ENCODE results near the gene MKNK1.

Gene MKNK1

DNA sequence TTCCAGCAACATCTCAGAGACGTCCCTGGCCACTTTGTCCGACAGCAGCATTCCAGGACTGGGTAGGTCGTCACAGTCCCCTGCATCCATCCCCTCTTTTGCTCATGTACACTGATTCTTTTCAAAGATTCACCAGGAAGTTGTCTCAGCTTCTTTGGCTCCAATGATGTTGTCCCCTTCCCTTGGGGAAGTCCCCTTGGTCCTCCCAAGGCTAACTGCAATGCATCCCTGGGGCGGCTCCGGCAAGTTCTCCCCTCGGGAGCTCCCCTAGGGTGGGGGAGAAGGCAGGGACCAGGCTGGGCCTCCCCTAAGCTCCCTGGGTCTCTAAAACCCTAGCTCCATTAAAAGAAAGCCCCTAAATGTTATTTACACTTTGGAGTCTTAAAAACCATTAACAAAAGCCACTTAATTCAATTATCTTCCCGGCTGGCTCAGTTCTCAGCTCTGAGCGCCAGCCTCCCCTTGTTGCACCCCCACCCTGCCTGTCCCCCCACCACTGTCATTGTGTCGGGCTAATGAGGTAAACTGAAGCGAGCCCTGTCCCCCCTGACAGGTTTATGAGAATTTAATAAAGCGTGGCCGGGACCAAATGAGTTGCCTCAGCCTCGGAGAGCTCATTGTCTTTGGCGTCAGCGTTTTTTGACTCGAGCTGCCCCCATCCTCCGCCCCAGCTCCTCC, 77.9 kb downstream of the MKNK1 start:
- Mint-ChIP-seq H3K4me1 (ENCODE audit: low read depth) (peaks cover 22% of the 10 kb centered on the region), H3K9me3 (no peaks in the 10 kb centered on the region), H3K36me3 (ENCODE audit: low read depth) (no peaks in the 10 kb centered on the region), H3K27ac (no peak overlapping the region), H3K27me3 (ENCODE audit: low read depth) (peaks cover 12% of the 10 kb centered on the region), H3K4me3 (no peak overlapping the region)
- DNase-seq (ENCODE audit: low spot score): no peak

DNA sequence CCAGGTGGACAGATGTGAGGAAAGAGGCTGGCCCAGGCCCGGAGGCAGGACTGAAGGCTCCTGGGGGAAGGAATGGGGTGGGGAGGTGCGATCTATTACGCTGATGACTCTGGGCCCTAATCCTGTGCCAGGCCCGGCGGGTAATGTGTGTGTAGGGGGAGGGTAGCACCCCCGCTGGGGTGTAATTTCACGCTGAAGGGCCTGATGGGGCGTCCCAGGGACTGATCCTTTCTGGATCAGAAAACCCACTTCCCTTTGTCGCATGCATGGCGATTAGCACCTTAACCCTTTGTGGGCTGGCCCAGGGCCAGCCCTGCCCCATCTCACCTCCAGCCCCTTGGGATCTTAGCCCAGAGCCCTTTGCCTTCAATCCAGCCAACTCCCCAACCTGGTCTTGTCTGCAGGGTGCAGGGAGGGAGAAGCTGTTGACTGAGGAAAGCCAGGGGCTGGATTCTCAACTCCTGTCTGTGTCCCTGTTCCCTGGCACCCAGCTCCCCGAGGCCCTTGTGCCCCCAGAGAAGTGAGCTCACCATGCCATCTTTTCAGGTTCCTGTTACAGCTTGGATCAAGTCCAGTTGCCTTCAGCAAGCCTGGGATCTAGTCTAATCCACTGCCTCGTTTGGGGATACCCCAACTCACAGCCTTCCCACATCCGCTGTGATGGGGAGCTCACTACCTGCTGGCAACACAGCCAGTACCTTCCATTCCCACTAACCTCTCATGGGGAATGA, 78.7 kb downstream of the MKNK1 start:
- no peak for DNase-seq (ENCODE audit: low spot score)
- no peak overlapping the region for H3K4me3 Mint-ChIP-seq
- peaks cover 22% of the 10 kb centered on the region for H3K4me1 Mint-ChIP-seq (ENCODE audit: low read depth)
- H3K9me3 Mint-ChIP-seq: no peaks in the 10 kb centered on the region
- H3K27me3 Mint-ChIP-seq (ENCODE audit: low read depth): peaks cover 12% of the 10 kb centered on the region
- H3K27ac Mint-ChIP-seq: no peak overlapping the region
- no peaks in the 10 kb centered on the region for H3K36me3 Mint-ChIP-seq (ENCODE audit: low read depth)

DNA sequence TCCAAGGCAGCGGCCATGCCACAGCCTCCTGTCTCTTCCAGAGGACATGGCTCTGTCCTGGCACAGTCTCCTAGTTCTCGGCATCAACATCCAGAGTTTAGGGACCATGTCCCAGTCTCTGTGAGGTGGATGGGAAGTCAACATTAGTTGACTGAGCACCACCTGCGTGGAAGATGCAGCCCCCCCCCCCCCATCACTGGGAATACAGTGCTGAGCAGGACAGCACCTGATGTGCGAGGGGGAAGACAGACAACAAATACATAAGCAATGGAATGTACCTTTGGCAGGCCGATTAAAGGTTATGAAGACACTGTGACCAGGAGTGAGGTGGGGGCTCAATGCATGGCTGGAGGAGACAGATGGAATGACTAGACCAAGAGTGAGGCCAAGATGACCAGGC, 79.2 kb downstream of the MKNK1 start:
- Mint-ChIP-seq H3K9me3 (no peaks in the 10 kb centered on the region), H3K4me1 (ENCODE audit: low read depth) (peaks cover 22% of the 10 kb centered on the region), H3K36me3 (ENCODE audit: low read depth) (no peaks in the 10 kb centered on the region), H3K27me3 (ENCODE audit: low read depth) (peaks cover 12% of the 10 kb centered on the region), H3K27ac (no peak overlapping the region), H3K4me3 (no peak overlapping the region)
- DNase-seq (ENCODE audit: low spot score): no peak

DNA sequence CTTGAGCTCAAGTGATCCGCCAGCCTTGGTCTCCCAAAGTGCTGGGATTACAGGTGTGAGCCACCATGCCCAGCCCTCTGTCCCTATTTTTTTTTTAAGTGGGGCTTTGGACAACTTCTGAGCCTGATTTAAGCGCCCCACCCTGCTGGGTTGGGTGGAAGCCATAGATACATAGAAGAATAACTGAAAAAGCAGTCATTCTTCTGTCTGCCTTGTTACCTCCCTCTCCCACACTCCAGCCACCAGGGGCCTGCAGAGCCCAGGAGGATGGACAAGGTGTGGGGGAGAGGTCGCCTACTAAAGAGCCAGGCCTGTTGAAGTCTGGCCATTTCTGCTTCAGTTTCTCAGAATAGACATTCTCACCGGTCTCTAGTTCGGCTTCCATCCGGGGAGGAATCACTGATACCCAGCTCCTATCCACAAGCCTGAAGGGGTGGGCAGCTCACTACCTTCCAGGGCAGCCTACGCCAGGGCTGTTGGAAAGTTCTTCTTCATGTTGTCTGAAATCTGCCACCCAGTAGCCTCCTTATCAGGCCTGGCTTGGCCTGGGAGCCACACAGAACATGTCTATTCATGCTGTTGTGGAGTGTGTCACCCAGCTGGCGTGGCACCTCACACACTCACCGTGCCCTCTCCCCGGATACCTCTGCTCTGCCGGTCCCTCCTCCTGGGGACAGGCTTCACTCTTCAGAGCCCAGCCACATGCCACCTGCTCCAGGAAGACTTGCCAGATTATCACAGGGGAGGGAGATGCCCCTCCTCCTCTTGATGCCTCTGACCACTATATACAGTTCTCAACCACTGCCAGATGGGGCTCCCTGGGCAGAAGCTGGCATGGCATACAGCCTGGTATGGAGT, 80.3 kb downstream of the MKNK1 start:
- no peaks in the 10 kb centered on the region for H3K36me3 Mint-ChIP-seq (ENCODE audit: low read depth)
- H3K9me3 Mint-ChIP-seq: no peaks in the 10 kb centered on the region
- no peak overlapping the region for H3K4me3 Mint-ChIP-seq
- H3K27ac Mint-ChIP-seq: no peak overlapping the region
- H3K27me3 Mint-ChIP-seq (ENCODE audit: low read depth): peaks cover 6% of the 10 kb centered on the region
- peaks cover 16% of the 10 kb centered on the region for H3K4me1 Mint-ChIP-seq (ENCODE audit: low read depth)
- no peak for DNase-seq (ENCODE audit: low spot score)

DNA sequence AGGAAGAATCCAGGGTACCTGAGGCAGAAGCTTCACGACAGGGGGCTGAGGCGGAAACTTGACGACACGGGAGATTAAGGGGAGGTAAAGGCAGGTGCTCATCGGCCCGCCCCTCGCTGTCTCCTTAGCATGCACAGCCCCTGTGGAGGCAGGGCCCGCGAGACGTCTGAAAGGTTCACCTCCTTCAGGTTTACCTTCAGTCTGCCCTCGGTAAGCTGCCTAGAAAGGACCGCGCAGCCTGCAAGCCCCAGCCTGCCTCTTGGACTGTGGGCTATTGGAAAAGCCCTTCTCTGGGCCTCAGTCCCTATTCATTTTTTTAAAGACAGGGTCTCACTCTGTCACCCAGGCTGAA, 81.1 kb downstream of the MKNK1 start:
- H3K4me1 Mint-ChIP-seq (ENCODE audit: low read depth): peaks cover 12% of the 10 kb centered on the region
- H3K4me3 Mint-ChIP-seq: no peak overlapping the region
- H3K36me3 Mint-ChIP-seq (ENCODE audit: low read depth): no peaks in the 10 kb centered on the region
- DNase-seq (ENCODE audit: low spot score): no peak
- peaks cover 10% of the 10 kb centered on the region for H3K27me3 Mint-ChIP-seq (ENCODE audit: low read depth)
- H3K9me3 Mint-ChIP-seq: no peaks in the 10 kb centered on the region
- no peak overlapping the region for H3K27ac Mint-ChIP-seq

DNA sequence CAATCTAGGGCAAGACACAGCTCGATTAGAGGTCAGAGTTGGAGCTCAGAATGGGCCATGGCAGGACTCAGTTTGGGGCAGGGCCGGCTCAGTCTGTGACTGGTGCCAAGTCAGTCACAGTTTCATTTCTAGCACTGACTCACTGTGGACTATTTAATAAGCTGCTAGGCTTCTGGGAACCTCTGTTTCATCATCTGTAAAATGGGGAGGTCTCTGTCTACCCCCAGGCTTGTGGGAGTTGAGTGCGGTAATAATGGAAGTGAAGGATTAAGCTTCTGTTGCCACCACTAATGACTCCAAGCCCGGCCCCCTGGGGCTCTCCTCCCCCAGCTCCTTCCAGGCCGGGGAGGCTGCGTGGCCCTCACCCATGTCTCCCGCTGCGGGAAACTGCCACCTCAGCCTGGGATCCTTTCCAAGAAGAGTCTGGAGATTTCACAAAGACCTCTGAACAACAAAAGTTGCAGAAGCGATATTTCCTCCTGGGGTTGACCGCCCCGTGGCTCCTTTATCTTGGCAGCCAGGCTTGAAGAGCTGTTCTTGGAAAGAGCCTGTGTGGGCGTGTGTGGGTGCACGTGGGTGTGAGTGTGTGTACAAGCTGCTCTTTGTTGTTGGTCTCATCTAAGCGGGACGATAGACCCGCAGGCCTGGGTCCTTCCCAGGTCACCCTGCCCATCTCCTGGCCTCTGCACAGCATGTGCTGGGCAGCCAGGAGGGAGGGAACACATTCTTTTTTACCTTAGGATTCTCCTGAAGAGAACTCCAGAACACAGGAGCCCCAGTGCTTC, 81.7 kb downstream of the MKNK1 start:
- Mint-ChIP-seq H3K27me3 (ENCODE audit: low read depth) (peaks cover 15% of the 10 kb centered on the region), H3K36me3 (ENCODE audit: low read depth) (no peaks in the 10 kb centered on the region), H3K27ac (no peak overlapping the region), H3K4me1 (ENCODE audit: low read depth) (peaks cover 12% of the 10 kb centered on the region), H3K9me3 (no peaks in the 10 kb centered on the region), H3K4me3 (no peak overlapping the region)
- DNase-seq (ENCODE audit: low spot score): peak; percentile 42

DNA sequence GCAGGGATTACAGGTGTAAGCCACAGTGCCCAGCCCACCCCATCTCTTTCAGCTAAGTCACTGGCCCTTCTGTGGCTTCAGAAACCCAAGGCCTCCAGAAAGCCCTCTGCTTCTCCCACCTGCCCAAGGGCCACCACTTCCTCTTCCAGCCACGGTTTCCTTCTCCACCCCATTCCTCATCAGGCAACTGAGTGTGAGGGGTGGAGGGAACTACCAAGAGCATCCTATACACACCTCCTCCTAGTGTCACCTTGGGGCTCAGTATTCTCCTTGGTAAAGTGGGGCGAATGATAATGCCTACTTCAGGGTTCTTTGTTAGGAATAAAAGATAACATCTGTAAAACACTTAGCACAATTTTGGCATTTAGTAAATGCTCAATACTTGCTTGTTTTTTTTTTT, 82.7 kb downstream of the MKNK1 start:
- Mint-ChIP-seq H3K4me3 (no peak overlapping the region), H3K27me3 (ENCODE audit: low read depth) (peaks cover 22% of the 10 kb centered on the region), H3K4me1 (ENCODE audit: low read depth) (peaks cover 12% of the 10 kb centered on the region), H3K27ac (no peak overlapping the region), H3K36me3 (ENCODE audit: low read depth) (no peaks in the 10 kb centered on the region), H3K9me3 (no peaks in the 10 kb centered on the region)
- no peak for DNase-seq (ENCODE audit: low spot score)

DNA sequence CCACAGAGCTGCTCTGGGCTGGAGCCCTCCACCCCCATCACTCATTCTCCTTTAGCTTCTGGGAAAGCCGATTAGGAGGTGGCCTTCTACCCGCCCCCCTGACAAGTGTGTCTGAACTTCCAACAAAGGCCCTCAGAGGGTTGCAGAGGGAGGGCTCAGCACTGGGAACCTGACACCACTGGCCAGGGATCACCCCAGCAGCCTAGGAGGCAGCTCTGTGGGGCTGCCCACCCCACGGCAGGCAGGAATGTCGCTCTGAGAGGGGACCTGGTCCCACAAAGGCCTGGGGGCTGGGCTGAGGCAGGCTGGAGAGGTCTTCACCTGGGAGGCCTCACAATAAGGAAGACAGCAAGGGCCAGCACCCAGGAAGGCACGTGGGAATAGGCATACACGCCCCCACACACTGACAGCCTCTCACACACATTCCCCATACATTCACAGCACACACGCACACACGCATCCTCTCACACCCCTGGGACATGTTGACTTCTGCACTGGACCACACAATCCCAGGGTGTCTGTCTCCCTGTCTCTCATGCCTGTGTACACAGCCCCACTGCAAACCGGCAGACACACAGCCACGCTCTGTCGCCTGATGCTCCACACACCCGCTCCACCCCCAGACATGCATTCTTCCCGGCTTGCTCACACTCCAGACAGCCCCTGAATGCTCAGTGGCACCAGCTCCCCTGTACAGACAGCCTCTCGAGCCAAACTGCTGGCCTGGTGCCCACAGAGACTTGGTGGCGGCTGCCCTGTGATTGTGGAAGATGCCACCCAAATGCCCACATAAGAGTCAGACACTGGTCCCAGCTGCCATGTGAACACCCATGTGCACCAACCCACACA, 83.8 kb downstream of the MKNK1 start:
- H3K27ac Mint-ChIP-seq: no peak overlapping the region
- no peaks in the 10 kb centered on the region for H3K36me3 Mint-ChIP-seq (ENCODE audit: low read depth)
- no peak overlapping the region for H3K4me3 Mint-ChIP-seq
- no peaks in the 10 kb centered on the region for H3K9me3 Mint-ChIP-seq
- H3K4me1 Mint-ChIP-seq (ENCODE audit: low read depth): peaks cover 12% of the 10 kb centered on the region
- peaks cover 23% of the 10 kb centered on the region for H3K27me3 Mint-ChIP-seq (ENCODE audit: low read depth)
- no peak for DNase-seq (ENCODE audit: low spot score)

DNA sequence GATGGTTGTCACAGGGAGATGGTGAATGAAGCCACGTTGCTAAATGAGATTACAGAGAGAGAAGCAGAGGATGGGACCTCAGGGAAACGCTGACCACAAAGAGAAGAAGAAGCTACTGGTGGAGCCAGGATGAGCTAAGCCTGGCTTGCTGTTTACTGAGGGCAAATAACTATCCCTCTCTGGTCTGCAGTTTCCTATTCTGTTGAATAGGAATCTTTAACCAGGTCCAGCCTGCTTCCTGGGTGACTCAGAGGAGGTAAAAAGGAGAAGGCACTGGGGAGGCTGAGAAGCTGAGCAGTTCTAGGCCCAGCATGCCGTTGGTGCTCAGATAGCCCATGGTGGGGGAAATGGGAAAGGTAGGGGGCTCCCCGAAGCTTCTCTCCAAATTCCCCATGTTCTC, 84.9 kb downstream of the MKNK1 start:
- peaks cover 12% of the 10 kb centered on the region for H3K4me1 Mint-ChIP-seq (ENCODE audit: low read depth)
- peaks cover 25% of the 10 kb centered on the region for H3K27me3 Mint-ChIP-seq (ENCODE audit: low read depth)
- no peak for DNase-seq (ENCODE audit: low spot score)
- H3K36me3 Mint-ChIP-seq (ENCODE audit: low read depth): no peaks in the 10 kb centered on the region
- H3K9me3 Mint-ChIP-seq: no peaks in the 10 kb centered on the region
- no peak overlapping the region for H3K4me3 Mint-ChIP-seq
- H3K27ac Mint-ChIP-seq: no peak overlapping the region

DNA sequence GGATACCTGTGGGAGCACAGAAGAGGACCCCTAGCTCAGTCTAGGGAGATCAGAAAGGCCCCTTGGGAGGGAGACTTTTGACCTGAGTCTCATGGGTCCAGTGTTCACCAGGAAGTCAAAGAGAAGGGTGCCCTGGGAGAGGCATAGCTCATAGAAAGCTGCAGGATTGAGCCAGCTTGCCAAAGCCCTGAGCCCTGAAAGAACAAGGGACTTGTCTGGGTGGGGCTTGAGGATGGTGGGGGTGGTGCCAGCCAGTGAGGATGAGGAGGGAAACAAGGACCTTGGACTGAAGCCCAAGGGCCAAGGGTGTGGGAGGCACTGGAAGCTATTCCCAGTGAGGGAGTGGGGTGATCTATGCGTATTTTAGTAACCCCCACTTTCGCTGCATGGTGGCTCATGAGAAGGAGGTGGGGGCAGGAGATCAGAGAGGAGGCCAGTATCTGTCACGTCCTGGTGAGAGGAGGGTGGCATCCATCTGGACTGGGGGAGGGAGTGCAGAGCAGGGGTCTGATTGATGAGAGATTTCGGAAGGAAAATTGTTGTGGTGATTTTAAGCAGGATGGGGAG, 86.1 kb downstream of the MKNK1 start:
- Mint-ChIP-seq H3K4me3 (no peak overlapping the region), H3K36me3 (ENCODE audit: low read depth) (no peaks in the 10 kb centered on the region), H3K9me3 (no peaks in the 10 kb centered on the region), H3K4me1 (ENCODE audit: low read depth) (peaks cover 13% of the 10 kb centered on the region), H3K27ac (no peak overlapping the region), H3K27me3 (ENCODE audit: low read depth) (peaks cover 26% of the 10 kb centered on the region)
- no peak for DNase-seq (ENCODE audit: low spot score)

DNA sequence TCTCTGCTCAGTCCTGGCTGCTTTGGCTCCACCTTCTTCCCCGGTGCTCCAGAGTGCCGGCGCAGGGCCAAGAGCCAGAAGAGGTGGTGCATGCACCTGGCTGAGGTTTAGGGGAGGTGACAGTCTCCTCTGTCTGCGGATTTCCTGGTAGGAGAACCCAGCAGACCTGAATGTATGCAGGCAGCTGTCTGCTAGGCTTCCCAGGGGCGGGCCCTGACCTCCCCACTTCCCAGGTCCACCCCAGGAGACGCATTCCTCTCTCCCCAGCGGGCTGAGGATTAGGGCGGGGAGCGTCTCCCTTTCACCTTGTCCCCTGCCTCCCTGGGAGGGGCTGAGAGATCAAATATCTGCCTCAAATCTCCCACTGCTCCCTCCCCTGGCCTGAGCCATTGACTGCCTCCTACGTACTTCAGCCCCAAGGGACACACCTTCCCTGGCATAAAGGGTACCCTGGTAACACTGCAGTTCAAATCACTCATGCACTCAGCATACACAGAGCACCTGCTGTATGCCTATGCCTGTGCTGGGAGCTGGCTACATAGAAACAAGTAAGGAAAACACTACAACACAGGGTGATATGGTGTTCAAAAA, 87.0 kb downstream of the MKNK1 start:
- H3K27me3 Mint-ChIP-seq (ENCODE audit: low read depth): peaks cover 28% of the 10 kb centered on the region
- H3K36me3 Mint-ChIP-seq (ENCODE audit: low read depth): no peaks in the 10 kb centered on the region
- no peaks in the 10 kb centered on the region for H3K9me3 Mint-ChIP-seq
- no peak overlapping the region for H3K4me3 Mint-ChIP-seq
- DNase-seq (ENCODE audit: low spot score): no peak
- peaks cover 9% of the 10 kb centered on the region for H3K4me1 Mint-ChIP-seq (ENCODE audit: low read depth)
- no peak overlapping the region for H3K27ac Mint-ChIP-seq

DNA sequence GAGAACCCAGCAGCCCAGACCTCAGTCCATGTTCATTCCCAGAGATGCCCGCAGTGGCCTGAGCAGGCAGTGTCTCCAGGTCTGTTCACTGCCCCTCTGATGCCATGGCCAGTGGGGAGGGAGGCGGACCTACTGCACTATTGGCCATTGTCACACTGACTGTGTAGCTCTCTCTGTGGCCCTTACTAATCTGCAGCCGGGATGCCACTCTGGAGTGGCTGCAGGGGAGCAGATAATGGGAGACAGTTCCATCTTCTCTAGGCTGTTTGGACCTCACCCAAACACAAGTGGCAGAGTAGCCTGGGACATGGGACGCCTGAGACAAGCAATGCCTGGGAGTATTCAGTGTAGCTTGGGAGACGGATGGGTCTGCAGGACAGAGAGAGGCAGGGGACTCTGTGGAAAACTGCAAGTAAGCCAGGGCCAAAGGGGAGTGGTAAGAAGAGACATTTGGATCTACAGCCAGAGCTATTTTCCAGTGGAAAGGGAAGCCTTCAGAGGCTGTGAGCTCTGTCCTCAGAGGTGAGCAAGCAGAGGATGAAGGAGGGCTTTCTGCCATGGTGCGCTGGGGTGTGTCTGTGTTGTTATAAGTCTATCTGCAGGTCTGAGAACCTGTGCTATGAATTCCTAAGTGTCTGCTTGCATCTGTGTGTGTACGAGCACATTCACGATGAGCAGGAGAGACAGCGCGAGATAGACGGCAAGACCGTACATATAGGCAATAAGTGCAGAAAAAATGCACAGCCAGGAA, 87.7 kb downstream of the MKNK1 start:
- no peak for DNase-seq (ENCODE audit: low spot score)
- H3K27ac Mint-ChIP-seq: no peak overlapping the region
- no peak overlapping the region for H3K4me3 Mint-ChIP-seq
- H3K36me3 Mint-ChIP-seq (ENCODE audit: low read depth): no peaks in the 10 kb centered on the region
- no peaks in the 10 kb centered on the region for H3K9me3 Mint-ChIP-seq
- H3K4me1 Mint-ChIP-seq (ENCODE audit: low read depth): peaks cover 3% of the 10 kb centered on the region
- H3K27me3 Mint-ChIP-seq (ENCODE audit: low read depth): peaks cover 28% of the 10 kb centered on the region

All from T-helper 2 cell treated with Interferon-gamma antibody and Interleukin-4, amounts not matched to agents 5 μg/mL and 100 μg/mL, for 36 hours (primary cell).